Mucosa of rectum (tissue), 2 donors: ENCODE measurements around the gene FAM107A.

Experiments
- H3K27ac ChIP-seq, 2 donors: one replicate each; pipeline ENCODE4 v1.7.0; 2013; ENCODE audit warnings: inconsistent platforms in 2 of 2, low read depth in 2 of 2, low read length in 2 of 2
- H3K27me3 ChIP-seq, 2 donors: one replicate each; pipeline ENCODE4 v1.7.0; 2013; ENCODE audit warnings: low read length in 2 of 2; ENCODE audit not compliant: control insufficient read depth in 2 of 2, insufficient read depth in 2 of 2
- H3K36me3 ChIP-seq, 2 donors: one replicate each; pipeline ENCODE4 v1.7.0; 2013; ENCODE audit warnings: low read length in 2 of 2; ENCODE audit not compliant: control insufficient read depth in 2 of 2, insufficient read depth in 2 of 2
- H3K4me1 ChIP-seq, 2 donors: one replicate each; pipeline ENCODE4 v1.7.0; 2013; ENCODE audit warnings: low read length in 2 of 2, mild to moderate bottlenecking in 1 of 2; ENCODE audit not compliant: control insufficient read depth in 2 of 2, insufficient read depth in 2 of 2
- H3K4me3 ChIP-seq, 2 donors: one replicate each; pipeline ENCODE4 v1.7.0; 2013; ENCODE audit warnings: low read length in 2 of 2
- H3K9ac ChIP-seq, 2 donors: one replicate each; pipeline ENCODE4 v1.7.0; 2013; ENCODE audit warnings: low read length in 2 of 2, low read depth in 1 of 2, mild to moderate bottlenecking in 1 of 2
- H3K9me3 ChIP-seq, 2 donors: one replicate each; pipeline ENCODE4 v1.7.0; 2013; ENCODE audit warnings: low read length in 2 of 2; ENCODE audit not compliant: control insufficient read depth in 2 of 2
- donor health status: healthy.
- donor health status: Normal muscosa, but diverticular disease.

FAM107A gene

DNA sequence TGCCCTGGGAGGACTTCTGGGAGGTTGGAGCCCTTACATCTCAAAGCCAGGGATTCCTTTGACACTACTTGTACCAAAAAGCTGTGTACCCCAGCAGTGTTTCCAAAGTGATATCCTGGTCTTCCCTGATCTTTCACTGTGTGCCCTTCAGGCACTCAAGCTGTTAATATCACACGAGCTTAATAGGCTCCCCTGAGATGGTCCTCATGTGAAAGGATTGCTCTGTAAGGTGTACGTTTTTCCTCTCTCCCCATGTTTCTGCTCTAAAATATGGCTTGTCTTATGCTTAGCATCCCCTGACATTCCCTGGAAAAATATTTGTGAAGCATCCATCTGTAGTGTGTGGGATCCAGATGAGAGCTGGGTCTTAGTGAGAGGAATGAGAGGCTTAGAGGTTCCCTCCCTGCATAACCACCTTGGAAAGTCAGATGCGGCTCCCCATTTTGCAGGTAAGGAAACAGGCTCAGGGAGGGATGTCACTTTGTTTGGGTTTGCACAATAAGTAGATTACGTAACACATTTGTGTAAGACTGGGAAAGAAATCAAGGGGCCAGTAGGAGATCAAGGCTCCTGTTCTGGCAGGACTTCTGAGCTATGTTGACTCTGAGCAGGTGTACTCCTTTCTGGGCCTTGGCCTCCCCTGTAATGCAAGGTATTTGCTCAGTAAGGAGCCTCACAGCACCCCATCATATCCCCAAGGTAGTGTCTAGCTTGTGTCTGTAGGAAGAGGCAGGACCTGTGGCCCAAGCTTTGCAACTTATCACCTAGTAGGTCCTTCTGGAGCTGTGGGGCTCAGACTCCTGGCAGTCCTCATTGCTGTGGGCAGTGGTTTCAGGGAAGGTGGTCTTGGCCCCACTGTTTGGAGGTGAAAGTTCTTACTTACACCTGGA, 39.5 kb downstream of the FAM107A start:
- Histone ChIP-seq H3K9ac (no peak overlapping the region), H3K27me3 (no peaks in the 10 kb centered on the region), H3K4me3 (no peak overlapping the region), H3K4me1 (peaks cover 37 to 44% of the 10 kb centered on the region in 2 donors), H3K36me3 (peaks cover 5 to 9% of the 10 kb centered on the region in 2 donors), H3K27ac (peak overlapping the region; percentile 73 to 81), H3K9me3 (no peaks in the 10 kb centered on the region)

DNA sequence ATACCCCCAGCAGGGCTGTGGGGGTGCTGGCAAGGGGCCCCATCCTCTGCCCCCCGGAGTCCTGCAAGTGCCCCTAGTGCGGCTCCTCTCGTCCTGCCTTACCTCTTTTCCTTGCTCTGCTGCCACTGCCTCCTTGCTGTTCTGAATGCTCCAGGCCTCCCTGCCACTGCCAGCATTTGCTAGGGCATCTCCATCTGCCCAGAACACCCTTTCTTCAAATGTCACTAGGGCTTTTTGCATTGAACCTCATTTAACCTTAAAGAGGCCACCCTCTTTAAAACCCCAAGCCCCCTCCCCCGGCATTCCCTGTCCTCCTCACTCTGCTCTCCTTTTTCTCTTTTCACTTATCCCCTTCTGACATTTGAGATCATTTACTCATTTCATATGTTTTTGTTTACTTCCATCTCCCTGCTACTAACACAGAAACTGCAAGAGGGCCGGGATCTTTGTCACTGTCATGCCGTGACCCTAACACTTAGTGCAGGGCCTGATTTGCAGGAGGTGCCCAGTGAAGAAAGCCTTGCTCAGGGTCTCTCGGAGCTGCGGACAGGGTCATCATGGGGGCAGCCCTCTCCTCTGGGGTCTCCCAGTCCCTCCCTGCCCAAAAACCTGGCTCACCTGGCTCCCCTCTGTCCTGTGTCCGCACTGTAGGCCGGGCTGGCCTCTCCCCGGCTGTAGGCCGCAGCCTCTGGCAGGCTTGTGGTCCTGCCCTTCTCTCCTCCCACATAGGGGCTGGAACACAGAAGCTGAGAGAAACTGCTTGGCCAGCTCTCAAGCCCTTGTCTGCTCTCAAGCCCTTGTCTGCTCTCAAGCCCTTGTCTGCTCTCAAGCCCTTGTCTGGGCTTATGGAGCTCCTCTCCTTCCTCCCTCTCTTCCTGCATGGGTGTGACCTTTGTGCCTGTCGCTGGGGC, 40.4 kb downstream of the FAM107A start, which contains the start of gene ACOX2:
Gene ACOX2 (minus strand): TSS at position 690 of the 911 bp plus-strand sequence. CDS start 2,084 bp downstream, outside the sequence.
- Histone ChIP-seq H3K36me3 (peaks cover 5 to 9% of the 10 kb centered on the region in 2 donors), H3K27me3 (no peaks in the 10 kb centered on the region), H3K9ac (peak within 1 kb of the TSS; percentile 54 to 73), H3K27ac (peak within 1 kb of the TSS; percentile 73 to 81), H3K4me3 (peak within 1 kb of the TSS; percentile 29 to 38), H3K9me3 (no peaks in the 10 kb centered on the region), H3K4me1 (peaks cover 40 to 47% of the 10 kb centered on the region in 2 donors)

DNA sequence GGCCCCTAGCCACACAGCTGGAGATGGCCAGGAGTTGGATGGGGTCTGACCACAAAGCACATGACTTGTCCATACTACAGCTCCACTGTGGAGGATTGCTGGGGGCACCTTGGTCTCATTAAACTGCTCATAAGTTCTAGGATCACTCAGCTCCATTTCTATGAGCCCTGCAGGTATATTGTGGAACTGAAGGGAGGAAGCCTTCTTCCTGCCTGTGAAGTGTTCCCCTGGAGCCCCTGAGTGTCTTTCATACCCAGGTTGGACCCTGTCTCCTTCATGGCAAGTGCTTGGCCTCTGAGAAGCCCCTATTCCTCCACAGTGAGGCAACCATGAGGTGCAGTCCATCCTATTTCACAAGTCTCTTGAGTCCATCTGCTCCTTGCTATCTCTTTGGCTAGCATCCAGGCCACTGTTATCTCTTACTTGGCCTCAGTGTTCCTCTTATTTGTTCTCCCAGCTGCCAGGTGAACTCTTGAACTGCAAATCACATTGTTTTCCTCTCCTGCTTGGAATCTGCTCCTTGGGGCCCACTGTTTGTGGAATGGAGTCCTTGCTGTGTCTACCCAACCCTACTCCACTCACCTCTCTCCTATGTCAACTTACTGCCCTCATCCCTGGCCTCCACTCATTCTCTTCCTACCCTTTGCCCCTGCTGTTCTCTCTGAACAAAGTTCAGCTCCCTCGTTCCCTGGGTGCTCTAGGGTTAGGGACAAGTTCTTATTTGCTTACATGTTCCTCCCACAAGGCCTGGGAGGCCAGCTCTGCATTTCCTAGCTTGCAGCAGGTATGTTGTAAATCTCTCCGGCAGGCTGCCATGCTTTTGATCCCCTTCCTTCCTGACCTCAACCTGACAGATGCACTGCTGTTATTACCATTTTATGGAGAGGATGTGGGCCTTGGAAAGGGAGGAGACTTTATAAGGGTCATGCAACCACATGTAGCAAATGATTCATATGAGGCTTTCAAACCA, 41.4 kb downstream of the FAM107A start:
- peak overlapping the region; percentile 24 to 29 for H3K4me3 ChIP-seq
- H3K36me3 ChIP-seq, result peaks cover 7 to 13% of the 10 kb centered on the region in 2 donors
- H3K4me1 ChIP-seq, result peaks cover 40 to 51% of the 10 kb centered on the region in 2 donors
- no peaks in the 10 kb centered on the region for H3K9me3 ChIP-seq
- H3K9ac ChIP-seq, result peak overlapping the region; percentile 54 to 73
- H3K27ac ChIP-seq, result peak overlapping the region; percentile 73 to 81
- H3K27me3 ChIP-seq, result no peaks in the 10 kb centered on the region

DNA sequence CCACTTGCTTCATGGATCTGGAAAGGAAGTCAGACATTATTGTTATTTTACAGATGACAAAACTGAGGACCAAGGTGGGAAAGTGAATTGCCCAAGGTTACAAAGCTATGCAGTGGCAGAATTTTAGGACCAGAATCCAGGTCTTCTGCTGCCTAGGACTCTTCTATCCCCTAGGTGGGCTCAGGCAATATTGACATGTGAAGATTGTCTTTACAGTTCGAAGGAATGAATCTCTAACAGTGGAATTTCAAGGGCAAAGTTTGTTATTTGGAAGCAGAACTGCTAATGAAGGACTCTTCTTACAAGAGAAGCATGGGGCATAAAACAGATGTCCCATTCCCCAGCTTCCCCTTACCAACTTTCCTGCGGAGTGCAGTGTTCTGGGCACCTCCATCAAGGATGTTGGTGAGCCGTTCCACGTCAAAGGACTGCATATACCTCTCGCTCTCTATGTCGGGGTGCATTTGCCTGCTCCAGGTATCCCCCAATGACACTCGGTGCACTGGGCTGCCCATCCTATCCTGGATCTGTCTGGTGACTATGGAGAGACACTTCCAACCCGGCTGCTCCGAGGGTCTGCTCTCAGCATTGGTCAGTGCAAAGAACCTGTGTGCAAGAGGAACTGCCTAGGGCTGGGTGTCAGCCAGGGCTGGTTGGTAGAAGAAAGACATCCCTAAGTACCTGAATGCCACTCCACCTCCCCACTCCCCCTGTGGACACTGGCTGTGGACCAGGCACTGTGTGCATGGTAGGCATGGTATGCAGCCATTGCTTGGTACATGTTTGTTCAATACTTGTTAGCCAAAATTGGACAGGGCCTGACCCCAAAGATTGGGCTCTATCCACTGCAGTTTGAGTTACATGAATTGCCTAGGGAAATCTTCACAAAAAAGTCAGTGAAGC, 42.3 kb downstream of the FAM107A start:
- Histone ChIP-seq H3K9ac (no peak overlapping the region), H3K36me3 (peaks cover 7 to 19% of the 10 kb centered on the region in 2 donors)

DNA sequence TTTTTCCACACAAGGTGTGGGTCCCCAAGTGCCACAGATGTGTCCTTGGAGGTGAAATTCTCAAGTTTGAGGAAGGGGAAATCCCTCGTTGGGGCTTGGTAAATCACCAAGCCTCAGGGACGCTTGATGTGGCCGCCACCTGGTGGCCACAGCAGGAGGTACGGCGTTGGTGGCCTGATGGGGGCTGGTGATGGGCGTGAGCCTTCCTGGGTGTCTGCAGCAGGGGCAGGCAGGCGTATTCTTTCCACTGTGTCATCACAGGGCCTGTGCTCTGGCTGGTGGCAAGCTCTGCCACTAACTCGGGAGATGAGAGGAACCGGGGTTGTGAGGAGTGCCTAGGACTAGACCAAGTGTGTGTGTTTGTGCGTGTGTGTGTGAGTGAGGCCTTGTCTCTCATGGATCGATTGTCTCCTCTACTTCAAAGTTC, 44.4 kb downstream of the FAM107A start:
- H3K4me1 ChIP-seq, result peaks cover 40 to 41% of the 10 kb centered on the region in 2 donors
- H3K27me3 ChIP-seq, result no peaks in the 10 kb centered on the region
- no peak overlapping the region for H3K9ac ChIP-seq
- peaks cover 7 to 24% of the 10 kb centered on the region in 2 donors for H3K36me3 ChIP-seq
- H3K9me3 ChIP-seq, result no peaks in the 10 kb centered on the region
- no peak overlapping the region for H3K4me3 ChIP-seq
- no peak overlapping the region for H3K27ac ChIP-seq

More for the DNA sequence above, 42.3 kb downstream of the FAM107A start:
- Histone ChIP-seq H3K27ac (peak overlapping the region in 1 of 2 donors; percentile 81), H3K27me3 (no peaks in the 10 kb centered on the region), H3K4me3 (no peak overlapping the region), H3K4me1 (peaks cover 40 to 51% of the 10 kb centered on the region in 2 donors), H3K9me3 (no peaks in the 10 kb centered on the region)

DNA sequence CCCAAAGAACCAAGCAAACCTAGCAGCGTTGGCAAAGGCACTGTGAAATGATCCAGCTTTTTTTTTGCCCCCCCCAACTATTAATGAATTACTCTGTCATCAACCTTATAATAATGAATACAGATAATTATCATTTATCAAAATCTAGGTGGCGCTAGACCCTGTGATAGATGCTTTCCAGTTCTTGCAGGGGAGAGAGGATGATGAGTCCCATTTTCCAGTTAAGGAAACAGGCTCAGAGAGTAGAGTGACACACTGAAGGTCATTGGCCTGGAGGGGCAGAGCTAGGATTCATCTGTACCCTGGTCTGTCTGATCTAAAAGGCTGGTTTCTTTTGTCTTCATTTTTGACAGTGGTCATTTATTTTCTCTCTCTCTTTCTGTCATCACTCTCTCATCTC, 45.2 kb downstream of the FAM107A start:
- no peak overlapping the region for H3K9ac ChIP-seq
- peaks cover 7 to 28% of the 10 kb centered on the region in 2 donors for H3K36me3 ChIP-seq

DNA sequence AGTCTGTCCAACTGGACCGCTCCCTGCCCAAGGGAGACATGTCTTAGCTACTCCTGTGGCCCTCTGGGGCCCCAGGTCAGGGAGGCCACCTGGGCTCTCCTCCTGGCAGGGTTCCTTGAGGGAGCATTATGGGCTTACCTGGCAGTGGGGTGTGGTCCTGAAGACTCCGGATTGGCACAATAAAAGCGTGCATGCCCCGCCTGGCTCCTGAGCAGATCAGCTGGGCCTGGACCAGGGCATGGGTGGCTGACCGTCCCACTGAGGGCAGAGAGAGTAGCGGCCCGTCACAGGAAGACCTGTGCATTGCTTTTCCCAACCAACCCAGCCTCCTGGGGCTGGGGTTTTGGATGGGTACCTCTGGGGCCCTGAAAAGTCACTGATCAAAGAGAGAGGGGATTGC, 45.6 kb downstream of the FAM107A start:
- Histone ChIP-seq H3K4me3 (no peak overlapping the region), H3K27me3 (no peaks in the 10 kb centered on the region), H3K9me3 (no peaks in the 10 kb centered on the region), H3K27ac (no peak overlapping the region), H3K9ac (no peak overlapping the region), H3K36me3 (peaks cover 7 to 28% of the 10 kb centered on the region in 2 donors), H3K4me1 (peaks cover 27 to 29% of the 10 kb centered on the region in 2 donors)

More for the DNA sequence above, 45.2 kb downstream of the FAM107A start:
- Histone ChIP-seq H3K27ac (no peak overlapping the region), H3K4me1 (peaks cover 31 to 33% of the 10 kb centered on the region in 2 donors), H3K27me3 (no peaks in the 10 kb centered on the region), H3K4me3 (no peak overlapping the region), H3K9me3 (no peaks in the 10 kb centered on the region)

DNA sequence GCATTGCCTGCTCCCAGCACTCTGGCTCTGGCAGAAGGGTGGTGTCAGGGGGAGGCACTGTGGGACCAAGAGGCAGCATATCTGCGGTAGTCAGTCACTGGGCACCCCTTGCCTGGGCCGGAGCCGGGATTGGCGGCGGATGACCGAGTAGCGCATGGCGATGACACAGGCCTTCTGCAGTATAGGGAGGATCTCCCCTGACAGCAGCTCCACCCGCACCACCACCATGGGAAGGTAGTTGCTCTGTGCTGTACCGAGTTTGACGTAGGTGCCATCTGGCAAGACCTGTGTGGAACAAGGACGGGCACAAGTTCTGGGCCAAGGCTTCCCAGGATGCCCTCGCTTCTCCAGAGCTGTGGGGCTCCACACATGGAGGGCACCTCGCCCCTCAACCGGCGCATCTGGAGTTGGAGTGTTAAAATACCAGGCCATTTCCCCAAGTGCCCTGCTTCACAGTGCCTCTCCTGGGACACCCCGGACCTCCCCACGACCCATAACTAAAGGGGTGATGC, 46.8 kb downstream of the FAM107A start:
- Histone ChIP-seq H3K9me3 (no peaks in the 10 kb centered on the region), H3K27me3 (no peaks in the 10 kb centered on the region), H3K36me3 (peaks cover 7 to 32% of the 10 kb centered on the region in 2 donors), H3K9ac (no peak overlapping the region), H3K4me3 (no peak overlapping the region), H3K4me1 (peaks cover 16 to 17% of the 10 kb centered on the region in 2 donors), H3K27ac (no peak overlapping the region)
